ENCODE results near the gene AGAP1.

The AGAP1 gene

GRCh38 chr2:235695602-235695895, 201.7 kb downstream of the AGAP1 start:
- WGBS (ENCODE audit: insufficient coverage, insufficient read length) = no CpG with 5 or more reads among the region's 3 CpGs
- H3K4me3 ChIP-seq (ENCODE audit: low read length) = no peak overlapping the region

GRCh38 chr2:235697041-235697440, 203.2 kb downstream of the AGAP1 start:
- WGBS (ENCODE audit: insufficient coverage, insufficient read length) = no CpG with 5 or more reads among the region's 8 CpGs
- no peak overlapping the region for H3K27ac ChIP-seq (ENCODE audit: low read length)
- peaks cover 6% of the 10 kb centered on the region; the same call in 1 of the 2 replicates for H3K4me1 ChIP-seq (ENCODE audit: control insufficient read depth, insufficient read depth, low read length)
- H3K9me3 ChIP-seq (ENCODE audit: control insufficient read depth, insufficient read depth, low read length) = no peaks in the 10 kb centered on the region
- no peaks in the 10 kb centered on the region for H3K27me3 ChIP-seq (ENCODE audit: control insufficient read depth, insufficient read depth, low read length)
- no peak overlapping the region for H3K4me3 ChIP-seq (ENCODE audit: low read length)
- no peak for DNase-seq (ENCODE audit: low read depth, low spot score)
- H3K36me3 ChIP-seq (ENCODE audit: control insufficient read depth, insufficient read depth, low read length) = no peaks in the 10 kb centered on the region

More at GRCh38 chr2:235695602-235695895, 201.7 kb downstream of the AGAP1 start:
- no peaks in the 10 kb centered on the region for H3K27me3 ChIP-seq (ENCODE audit: control insufficient read depth, insufficient read depth, low read length)
- no peaks in the 10 kb centered on the region for H3K36me3 ChIP-seq (ENCODE audit: control insufficient read depth, insufficient read depth, low read length)
- no peaks in the 10 kb centered on the region for H3K9me3 ChIP-seq (ENCODE audit: control insufficient read depth, insufficient read depth, low read length)
- no peak overlapping the region for H3K27ac ChIP-seq (ENCODE audit: low read length)
- DNase-seq (ENCODE audit: low read depth, low spot score) = no peak
- peaks cover 5% of the 10 kb centered on the region; the same call in 1 of the 2 replicates for H3K4me1 ChIP-seq (ENCODE audit: control insufficient read depth, insufficient read depth, low read length)

- Histone ChIP-seq H3K27ac (ENCODE audit: low read length) (no peak overlapping the region), H3K27me3 (ENCODE audit: control insufficient read depth, insufficient read depth, low read length) (no peaks in the 10 kb centered on the region), H3K4me1 (ENCODE audit: control insufficient read depth, insufficient read depth, low read length) (peaks cover 4% of the 10 kb centered on the region), H3K4me3 (ENCODE audit: low read length) (no peak overlapping the region), H3K9me3 (ENCODE audit: control insufficient read depth, insufficient read depth, low read length) (no peaks in the 10 kb centered on the region), H3K36me3 (ENCODE audit: control insufficient read depth, insufficient read depth, low read length) (no peaks in the 10 kb centered on the region)
- no CpG with 5 or more reads among the region's 9 CpGs for WGBS (ENCODE audit: insufficient coverage, insufficient read length)
- DNase-seq (ENCODE audit: low read depth, low spot score) = no peak
Observed at GRCh38 chr2:235698028-235698427, 204.2 kb downstream of the AGAP1 start.

GRCh38 chr2:235698491-235698890, 204.6 kb downstream of the AGAP1 start:
- WGBS (ENCODE audit: insufficient coverage, insufficient read length) = no CpG with 5 or more reads among the region's 7 CpGs

GRCh38 chr2:235699576-235699975, 205.7 kb downstream of the AGAP1 start:
- Histone ChIP-seq H3K36me3 (ENCODE audit: control insufficient read depth, insufficient read depth, low read length) (no peaks in the 10 kb centered on the region), H3K9me3 (ENCODE audit: control insufficient read depth, insufficient read depth, low read length) (no peaks in the 10 kb centered on the region), H3K4me3 (ENCODE audit: low read length) (no peak overlapping the region), H3K27ac (ENCODE audit: low read length) (no peak overlapping the region), H3K4me1 (ENCODE audit: control insufficient read depth, insufficient read depth, low read length) (peaks cover 9% of the 10 kb centered on the region), H3K27me3 (ENCODE audit: control insufficient read depth, insufficient read depth, low read length) (no peaks in the 10 kb centered on the region)
- DNase-seq (ENCODE audit: low read depth, low spot score) = no peak
- WGBS (ENCODE audit: insufficient coverage, insufficient read length) = no CpG with 5 or more reads among the region's 5 CpGs

More at GRCh38 chr2:235698491-235698890, 204.6 kb downstream of the AGAP1 start:
- peaks cover 7% of the 10 kb centered on the region for H3K4me1 ChIP-seq (ENCODE audit: control insufficient read depth, insufficient read depth, low read length)
- no peak overlapping the region for H3K4me3 ChIP-seq (ENCODE audit: low read length)
- DNase-seq (ENCODE audit: low read depth, low spot score) = no peak
- no peaks in the 10 kb centered on the region for H3K9me3 ChIP-seq (ENCODE audit: control insufficient read depth, insufficient read depth, low read length)
- no peak overlapping the region for H3K27ac ChIP-seq (ENCODE audit: low read length)
- no peaks in the 10 kb centered on the region for H3K36me3 ChIP-seq (ENCODE audit: control insufficient read depth, insufficient read depth, low read length)
- no peaks in the 10 kb centered on the region for H3K27me3 ChIP-seq (ENCODE audit: control insufficient read depth, insufficient read depth, low read length)

GRCh38 chr2:235701206-235701981, 207.6 kb downstream of the AGAP1 start:
- H3K27ac ChIP-seq (ENCODE audit: low read length) = no peak overlapping the region
- no peaks in the 10 kb centered on the region for H3K27me3 ChIP-seq (ENCODE audit: control insufficient read depth, insufficient read depth, low read length)
- WGBS (ENCODE audit: insufficient coverage, insufficient read length) = no CpG with 5 or more reads among the region's 13 CpGs
- DNase-seq (ENCODE audit: low read depth, low spot score) = no peak
- H3K4me3 ChIP-seq (ENCODE audit: low read length) = no peak overlapping the region
- no peaks in the 10 kb centered on the region for H3K36me3 ChIP-seq (ENCODE audit: control insufficient read depth, insufficient read depth, low read length)
- no peaks in the 10 kb centered on the region for H3K9me3 ChIP-seq (ENCODE audit: control insufficient read depth, insufficient read depth, low read length)
- peaks cover 9% of the 10 kb centered on the region for H3K4me1 ChIP-seq (ENCODE audit: control insufficient read depth, insufficient read depth, low read length)

- DNase-seq (ENCODE audit: low read depth, low spot score) = no peak
- H3K36me3 ChIP-seq (ENCODE audit: control insufficient read depth, insufficient read depth, low read length) = no peaks in the 10 kb centered on the region
- no peak overlapping the region for H3K27ac ChIP-seq (ENCODE audit: low read length)
- WGBS (ENCODE audit: insufficient coverage, insufficient read length) = no CpG with 5 or more reads among the region's 4 CpGs
- H3K27me3 ChIP-seq (ENCODE audit: control insufficient read depth, insufficient read depth, low read length) = no peaks in the 10 kb centered on the region
- no peak overlapping the region for H3K4me3 ChIP-seq (ENCODE audit: low read length)
- peaks cover 9% of the 10 kb centered on the region for H3K4me1 ChIP-seq (ENCODE audit: control insufficient read depth, insufficient read depth, low read length)
- H3K9me3 ChIP-seq (ENCODE audit: control insufficient read depth, insufficient read depth, low read length) = no peaks in the 10 kb centered on the region
Observed at GRCh38 chr2:235702186-235702585, 208.3 kb downstream of the AGAP1 start.

GRCh38 chr2:235703711-235704295, 210.0 kb downstream of the AGAP1 start:
- peaks cover 8% of the 10 kb centered on the region for H3K4me1 ChIP-seq (ENCODE audit: control insufficient read depth, insufficient read depth, low read length)
- no CpG with 5 or more reads among the region's 10 CpGs for WGBS (ENCODE audit: insufficient coverage, insufficient read length)

GRCh38 chr2:235705296-235705695, 211.5 kb downstream of the AGAP1 start:
- WGBS (ENCODE audit: insufficient coverage, insufficient read length) = no CpG with 5 or more reads among the region's 8 CpGs
- Histone ChIP-seq H3K36me3 (ENCODE audit: control insufficient read depth, insufficient read depth, low read length) (no peaks in the 10 kb centered on the region), H3K4me3 (ENCODE audit: low read length) (no peak overlapping the region), H3K9me3 (ENCODE audit: control insufficient read depth, insufficient read depth, low read length) (no peaks in the 10 kb centered on the region), H3K27ac (ENCODE audit: low read length) (no peak overlapping the region), H3K4me1 (ENCODE audit: control insufficient read depth, insufficient read depth, low read length) (peaks cover 7% of the 10 kb centered on the region), H3K27me3 (ENCODE audit: control insufficient read depth, insufficient read depth, low read length) (no peaks in the 10 kb centered on the region)
- no peak for DNase-seq (ENCODE audit: low read depth, low spot score)

More at GRCh38 chr2:235703711-235704295, 210.0 kb downstream of the AGAP1 start:
- Histone ChIP-seq H3K4me3 (ENCODE audit: low read length) (no peak overlapping the region), H3K27ac (ENCODE audit: low read length) (no peak overlapping the region), H3K27me3 (ENCODE audit: control insufficient read depth, insufficient read depth, low read length) (no peaks in the 10 kb centered on the region), H3K9me3 (ENCODE audit: control insufficient read depth, insufficient read depth, low read length) (no peaks in the 10 kb centered on the region), H3K36me3 (ENCODE audit: control insufficient read depth, insufficient read depth, low read length) (no peaks in the 10 kb centered on the region)
- no peak for DNase-seq (ENCODE audit: low read depth, low spot score)

GRCh38 chr2:235706506-235706905, 212.7 kb downstream of the AGAP1 start:
- WGBS (ENCODE audit: insufficient coverage, insufficient read length) = no CpG with 5 or more reads among the region's 8 CpGs
- peaks cover 6% of the 10 kb centered on the region for H3K4me1 ChIP-seq (ENCODE audit: control insufficient read depth, insufficient read depth, low read length)
- no peaks in the 10 kb centered on the region for H3K9me3 ChIP-seq (ENCODE audit: control insufficient read depth, insufficient read depth, low read length)
- H3K27me3 ChIP-seq (ENCODE audit: control insufficient read depth, insufficient read depth, low read length) = no peaks in the 10 kb centered on the region
- H3K4me3 ChIP-seq (ENCODE audit: low read length) = no peak overlapping the region
- H3K36me3 ChIP-seq (ENCODE audit: control insufficient read depth, insufficient read depth, low read length) = peaks cover 6% of the 10 kb centered on the region; the same call in 1 of the 2 replicates
- H3K27ac ChIP-seq (ENCODE audit: low read length) = no peak overlapping the region
- DNase-seq (ENCODE audit: low read depth, low spot score) = no peak

All from iPS DF 6.9 (cell line).